Measurements from ENCODE around the gene PDSS2. TPM values are rescaled to one million over a fixed set of nuclear protein-coding genes. Genes with fewer than 3 reads are reported as not detected.

The PDSS2 gene
- total RNA-seq, 2 donors from 2014 or later = 6.2 to 10.9 TPM

DNA sequence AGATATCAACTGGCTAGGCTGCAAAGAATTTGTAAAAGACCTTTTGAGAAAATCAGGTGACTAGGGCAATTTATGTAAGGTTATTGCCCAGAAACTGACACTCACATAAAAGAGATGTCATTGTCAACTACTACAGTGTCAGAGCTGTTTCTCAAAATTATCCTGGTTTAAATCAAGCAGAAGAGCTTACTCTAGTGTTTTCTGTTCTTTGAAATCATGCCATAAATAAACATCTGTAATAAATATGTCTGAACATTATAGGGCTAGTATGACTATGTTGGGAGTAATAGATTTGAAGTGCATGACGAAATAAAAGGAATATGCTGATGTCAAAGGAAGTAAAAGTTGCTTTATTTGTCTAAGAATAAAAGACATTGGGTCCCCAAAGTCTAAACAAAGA lies 11.0 kb upstream of the PDSS2 start:
- intact Hi-C loops (cut with DNase I) = no loop called here
- H3K27ac ChIP-seq = no peak overlapping the region
- DNase-seq (no peak), ATAC-seq (no peak)
- no peaks in the 10 kb centered on the region for H3K36me3 ChIP-seq (replicated peaks in 1 of 2; ENCODE audit: insufficient read depth in 1 of 2, low read depth in 2 of 2)
- H3K9me3 ChIP-seq = no peaks in the 10 kb centered on the region
- WGBS, 2 donors = 69 to 83% methylated on average over 1 of the region's 1 CpG
- TF ChIP-seq POLR2A (IDR thresholded peaks at IDR 0.05) = no peak
- TF ChIP-seq, protein P1, sequence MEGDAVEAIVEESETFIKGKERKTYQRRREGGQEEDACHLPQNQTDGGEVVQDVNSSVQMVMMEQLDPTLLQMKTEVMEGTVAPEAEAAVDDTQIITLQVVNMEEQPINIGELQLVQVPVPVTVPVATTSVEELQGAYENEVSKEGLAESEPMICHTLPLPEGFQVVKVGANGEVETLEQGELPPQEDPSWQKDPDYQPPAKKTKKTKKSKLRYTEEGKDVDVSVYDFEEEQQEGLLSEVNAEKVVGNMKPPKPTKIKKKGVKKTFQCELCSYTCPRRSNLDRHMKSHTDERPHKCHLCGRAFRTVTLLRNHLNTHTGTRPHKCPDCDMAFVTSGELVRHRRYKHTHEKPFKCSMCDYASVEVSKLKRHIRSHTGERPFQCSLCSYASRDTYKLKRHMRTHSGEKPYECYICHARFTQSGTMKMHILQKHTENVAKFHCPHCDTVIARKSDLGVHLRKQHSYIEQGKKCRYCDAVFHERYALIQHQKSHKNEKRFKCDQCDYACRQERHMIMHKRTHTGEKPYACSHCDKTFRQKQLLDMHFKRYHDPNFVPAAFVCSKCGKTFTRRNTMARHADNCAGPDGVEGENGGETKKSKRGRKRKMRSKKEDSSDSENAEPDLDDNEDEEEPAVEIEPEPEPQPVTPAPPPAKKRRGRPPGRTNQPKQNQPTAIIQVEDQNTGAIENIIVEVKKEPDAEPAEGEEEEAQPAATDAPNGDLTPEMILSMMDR (IDR thresholded peaks at IDR 0.05) = no peak
- H3K4me3 ChIP-seq = no peak overlapping the region
- no peaks in the 10 kb centered on the region for H3K4me1 ChIP-seq
- H3K27me3 ChIP-seq = no peaks in the 10 kb centered on the region

DNA sequence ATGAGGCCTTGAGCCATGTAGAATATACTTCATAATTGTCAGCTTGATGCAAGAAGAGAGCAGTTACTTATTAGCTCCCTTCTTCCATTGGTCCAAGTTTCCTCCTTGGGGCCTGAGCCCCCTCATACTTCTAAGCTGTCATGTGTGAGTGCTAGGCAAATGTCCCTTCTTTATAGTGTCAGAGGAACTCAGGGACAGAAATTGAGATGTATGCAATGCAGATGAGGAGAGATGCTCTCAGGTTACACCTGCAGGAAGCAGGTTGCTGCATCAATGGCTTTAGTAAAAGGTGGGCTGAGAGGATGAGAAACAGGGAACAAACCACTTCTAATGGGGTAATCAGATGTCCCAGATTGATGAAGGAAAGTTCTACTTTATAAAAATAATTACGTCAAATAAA lies 6.7 kb upstream of the PDSS2 start:
- ATAC-seq = no peak
- H3K27me3 ChIP-seq = no peaks in the 10 kb centered on the region
- H3K4me1 ChIP-seq = no peaks in the 10 kb centered on the region
- no peaks in the 10 kb centered on the region for H3K36me3 ChIP-seq (replicated peaks in 1 of 2; ENCODE audit: insufficient read depth in 1 of 2, low read depth in 2 of 2)
- 86 to 96% methylated on average over 1 of the region's 1 CpG for WGBS, 2 donors
- intact Hi-C loops (cut with DNase I) = no loop called here
- H3K27ac ChIP-seq = no peak overlapping the region
- H3K9me3 ChIP-seq = no peaks in the 10 kb centered on the region
- no peak overlapping the region for H3K4me3 ChIP-seq
- no peak for TF ChIP-seq POLR2A (IDR thresholded peaks at IDR 0.05)
- TF ChIP-seq, protein P1 (IDR thresholded peaks at IDR 0.05) = no peak
- no peak for DNase-seq

DNA sequence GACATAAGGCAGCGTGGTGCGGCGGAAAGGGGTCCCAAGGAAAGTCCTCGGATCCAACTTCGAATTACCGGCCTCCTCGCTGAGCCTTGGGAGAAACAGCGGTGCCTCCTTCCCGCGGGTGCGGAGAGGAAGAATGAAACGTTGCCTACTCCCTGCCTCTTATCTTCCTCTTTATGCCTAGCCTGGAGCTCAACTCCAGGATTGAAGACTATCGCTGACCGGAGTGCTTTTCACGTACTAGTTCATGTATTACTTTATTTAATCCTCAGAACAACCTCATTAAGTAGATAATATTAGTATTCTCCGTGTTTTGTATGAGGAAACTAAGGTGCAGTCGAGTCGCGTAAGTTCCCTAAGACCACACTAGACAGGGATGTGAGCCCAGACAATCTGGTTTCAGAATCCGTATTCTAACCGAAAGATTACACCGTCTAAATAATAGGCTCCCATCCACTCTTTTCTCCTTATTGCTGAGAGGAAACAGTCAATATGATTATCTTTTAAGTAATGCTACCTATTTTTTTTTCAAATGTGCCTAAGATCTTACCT lies 793 bp upstream of the PDSS2 start:
- H3K4me3 ChIP-seq = peak overlapping the region; percentile 62 to 84
- H3K36me3 ChIP-seq (replicated peaks in 1 of 2; ENCODE audit: insufficient read depth in 1 of 2, low read depth in 2 of 2) = no peaks in the 10 kb centered on the region
- 29 to 31% methylated on average over 19 to 22 of the region's 22 CpGs for WGBS, 2 donors
- intact Hi-C loops (cut with DNase I) = no loop called here
- peak overlapping the region; percentile 81 to 96 (median 92) for H3K27ac ChIP-seq
- DNase-seq (no peak), ATAC-seq (no peak)
- no peaks in the 10 kb centered on the region for H3K9me3 ChIP-seq
- peaks cover 16% of the 10 kb centered on the region for H3K4me1 ChIP-seq
- TF ChIP-seq, protein P1 (IDR thresholded peaks at IDR 0.05) = no peak
- TF ChIP-seq POLR2A (IDR thresholded peaks at IDR 0.05) = no peak
- no peaks in the 10 kb centered on the region for H3K27me3 ChIP-seq

DNA sequence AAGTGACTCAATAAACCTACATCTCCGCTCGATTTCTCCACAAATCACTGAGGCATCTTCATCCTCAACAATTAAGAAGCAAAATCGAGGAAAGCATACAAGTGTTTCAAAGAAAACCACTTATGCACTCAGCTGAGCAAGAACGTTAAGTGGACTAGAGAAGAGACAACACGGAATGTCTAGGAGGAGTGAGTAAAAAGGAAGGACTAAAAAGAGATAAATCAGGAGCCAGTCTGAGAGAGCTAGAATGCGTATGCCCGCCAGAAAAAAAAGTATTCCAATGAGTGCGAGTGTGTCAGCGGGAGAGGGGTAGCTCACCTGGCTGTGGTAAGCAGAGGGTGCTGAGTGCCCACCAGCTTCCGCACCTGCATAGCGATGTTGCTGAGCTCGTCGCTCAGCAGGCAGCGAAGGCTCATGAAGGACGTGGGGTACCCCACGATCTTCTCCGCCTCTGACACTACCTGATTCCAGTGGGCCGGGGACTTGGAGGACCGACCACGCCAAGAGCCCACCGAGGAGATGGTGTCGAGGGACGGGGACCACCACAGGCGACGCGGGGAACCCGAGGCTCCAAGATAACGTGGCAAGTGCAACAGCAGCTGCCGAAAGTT lies 587 bp downstream of the PDSS2 start:
- no peaks in the 10 kb centered on the region for H3K36me3 ChIP-seq (replicated peaks in 1 of 2; ENCODE audit: insufficient read depth in 1 of 2, low read depth in 2 of 2)
- peak overlapping the region; percentile 81 to 96 (median 92) for H3K27ac ChIP-seq
- TF ChIP-seq, protein P1 (IDR thresholded peaks at IDR 0.05) = no peak
- DNase-seq (peak in 2 of 4 donors; percentile 25 to 32), ATAC-seq (peak; percentile 7)
- H3K4me3 ChIP-seq = peak overlapping the region; percentile 29 to 84
- no peaks in the 10 kb centered on the region for H3K27me3 ChIP-seq
- H3K9me3 ChIP-seq = no peaks in the 10 kb centered on the region
- H3K4me1 ChIP-seq = peaks cover 16% of the 10 kb centered on the region
- WGBS, 2 donors = 0 to 1% methylated on average over 13 to 29 of the region's 29 CpGs
- intact Hi-C loops (cut with DNase I) = no loop called here

DNA sequence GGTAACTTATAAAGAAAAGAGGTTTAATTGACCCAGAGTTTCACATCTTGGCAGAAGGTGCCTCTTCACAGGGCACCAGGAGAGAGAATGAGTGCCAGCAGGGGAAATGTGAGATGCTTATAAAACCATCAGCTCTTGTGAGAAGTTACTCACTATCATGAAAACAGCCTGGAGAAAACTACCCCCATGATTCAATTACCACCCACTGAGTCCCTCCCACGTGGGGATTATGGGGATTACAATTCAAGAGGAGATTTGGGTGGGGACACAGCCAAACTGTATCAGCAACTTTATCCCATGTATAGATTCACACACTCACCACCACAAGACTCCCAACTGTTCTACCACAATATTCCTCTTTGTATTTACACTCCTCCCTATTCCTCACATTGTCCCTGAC lies 10.6 kb downstream of the PDSS2 start:
- no peaks in the 10 kb centered on the region for H3K27me3 ChIP-seq
- no peak for DNase-seq
- H3K4me3 ChIP-seq = no peak overlapping the region
- ATAC-seq = no peak
- WGBS, 2 donors = 64 to 76% methylated on average over 1 of the region's 1 CpG
- intact Hi-C loops (cut with DNase I) = no loop called here
- TF ChIP-seq, protein P1 (IDR thresholded peaks at IDR 0.05) = no peak
- no peak for TF ChIP-seq POLR2A (IDR thresholded peaks at IDR 0.05)
- H3K4me1 ChIP-seq = no peaks in the 10 kb centered on the region
- no peaks in the 10 kb centered on the region for H3K36me3 ChIP-seq (replicated peaks in 1 of 2; ENCODE audit: insufficient read depth in 1 of 2, low read depth in 2 of 2)
- H3K9me3 ChIP-seq = peaks cover 0 to 9% (median 0%) of the 10 kb centered on the region in 3 donors
- no peak overlapping the region for H3K27ac ChIP-seq

Measured in body of pancreas (tissue), 4 donors.